ENCODE measurements around the gene MAB21L3.

MAB21L3 gene

GRCh38 chr1:116159177-116159576 lies 48.0 kb downstream of the MAB21L3 start:
- TF ChIP-seq YY1 (IDR thresholded peaks at IDR 0.05; ENCODE audit: insufficient read depth, insufficient read length) (no peak), ZNF274 (IDR thresholded peaks at IDR 0.05; ENCODE audit: low read depth, low read length) (no peak), SUZ12 (IDR thresholded peaks at IDR 0.05; ENCODE audit: extremely low read depth, insufficient read depth, insufficient read length) (no peak)
- Histone ChIP-seq H3K36me3 (ENCODE audit: insufficient read depth, insufficient read length, low read length) (no peaks in the 10 kb centered on the region), H3K9ac (ENCODE audit: insufficient read length, low read depth) (no peak overlapping the region), H3K4me1 (ENCODE audit: insufficient read depth, insufficient read length) (peaks cover 3% of the 10 kb centered on the region), H3K27me3 (ENCODE audit: insufficient read depth, insufficient read length) (no peaks in the 10 kb centered on the region), H3K4me3 (ENCODE audit: insufficient read length, low read depth) (no peak overlapping the region), H3K9me3 (ENCODE audit: insufficient read depth, low read length) (no peaks in the 10 kb centered on the region)
- no peak for DNase-seq (ENCODE audit: low read depth, low spot score)

- H3K4me1 ChIP-seq (ENCODE audit: insufficient read depth, insufficient read length), result peaks cover 4% of the 10 kb centered on the region
- H3K4me3 ChIP-seq (ENCODE audit: insufficient read length, low read depth), result no peak overlapping the region
- no peaks in the 10 kb centered on the region for H3K27me3 ChIP-seq (ENCODE audit: insufficient read depth, insufficient read length)
- no peak overlapping the region for H3K9ac ChIP-seq (ENCODE audit: insufficient read length, low read depth)
- DNase-seq (ENCODE audit: low read depth, low spot score), result no peak
- no peak for TF ChIP-seq YY1 (IDR thresholded peaks at IDR 0.05; ENCODE audit: insufficient read depth, insufficient read length)
- no peak for TF ChIP-seq ZNF274 (IDR thresholded peaks at IDR 0.05; ENCODE audit: low read depth, low read length)
- TF ChIP-seq SUZ12 (IDR thresholded peaks at IDR 0.05; ENCODE audit: extremely low read depth, insufficient read depth, insufficient read length), result no peak
- H3K9me3 ChIP-seq (ENCODE audit: insufficient read depth, low read length), result no peaks in the 10 kb centered on the region
- no peaks in the 10 kb centered on the region for H3K36me3 ChIP-seq (ENCODE audit: insufficient read depth, insufficient read length, low read length)
Measured at GRCh38 chr1:116159611-116160010, 48.4 kb downstream of the MAB21L3 start.

GRCh38 chr1:116161390-116161789 lies 50.2 kb downstream of the MAB21L3 start:
- H3K4me3 ChIP-seq (ENCODE audit: insufficient read length, low read depth), result no peak overlapping the region
- H3K36me3 ChIP-seq (ENCODE audit: insufficient read depth, insufficient read length, low read length), result no peaks in the 10 kb centered on the region

GRCh38 chr1:116161877-116162390 lies 50.7 kb downstream of the MAB21L3 start:
- no peak overlapping the region for H3K4me3 ChIP-seq (ENCODE audit: insufficient read length, low read depth)
- H3K9ac ChIP-seq (ENCODE audit: insufficient read length, low read depth), result no peak overlapping the region
- TF ChIP-seq SUZ12 (IDR thresholded peaks at IDR 0.05; ENCODE audit: extremely low read depth, insufficient read depth, insufficient read length) (no peak), YY1 (IDR thresholded peaks at IDR 0.05; ENCODE audit: insufficient read depth, insufficient read length) (no peak)
- H3K36me3 ChIP-seq (ENCODE audit: insufficient read depth, insufficient read length, low read length), result no peaks in the 10 kb centered on the region
- no peaks in the 10 kb centered on the region for H3K9me3 ChIP-seq (ENCODE audit: insufficient read depth, low read length)
- H3K27me3 ChIP-seq (ENCODE audit: insufficient read depth, insufficient read length), result peaks cover 4% of the 10 kb centered on the region
- H3K4me1 ChIP-seq (ENCODE audit: insufficient read depth, insufficient read length), result peaks cover 4% of the 10 kb centered on the region
- no peak for DNase-seq (ENCODE audit: low read depth, low spot score)

More at GRCh38 chr1:116161390-116161789, 50.2 kb downstream of the MAB21L3 start:
- TF ChIP-seq ZNF274 (IDR thresholded peaks at IDR 0.05; ENCODE audit: low read depth, low read length) (no peak), YY1 (IDR thresholded peaks at IDR 0.05; ENCODE audit: insufficient read depth, insufficient read length) (no peak), SUZ12 (IDR thresholded peaks at IDR 0.05; ENCODE audit: extremely low read depth, insufficient read depth, insufficient read length) (no peak)
- no peaks in the 10 kb centered on the region for H3K9me3 ChIP-seq (ENCODE audit: insufficient read depth, low read length)
- H3K4me1 ChIP-seq (ENCODE audit: insufficient read depth, insufficient read length), result peaks cover 4% of the 10 kb centered on the region
- no peak overlapping the region for H3K9ac ChIP-seq (ENCODE audit: insufficient read length, low read depth)
- DNase-seq (ENCODE audit: low read depth, low spot score), result no peak
- no peaks in the 10 kb centered on the region for H3K27me3 ChIP-seq (ENCODE audit: insufficient read depth, insufficient read length)

GRCh38 chr1:116163533-116163932 lies 52.3 kb downstream of the MAB21L3 start:
- Histone ChIP-seq H3K36me3 (ENCODE audit: insufficient read depth, insufficient read length, low read length) (no peaks in the 10 kb centered on the region), H3K4me1 (ENCODE audit: insufficient read depth, insufficient read length) (peaks cover 8% of the 10 kb centered on the region), H3K4me3 (ENCODE audit: insufficient read length, low read depth) (no peak overlapping the region), H3K9ac (ENCODE audit: insufficient read length, low read depth) (no peak overlapping the region), H3K27me3 (ENCODE audit: insufficient read depth, insufficient read length) (peaks cover 16% of the 10 kb centered on the region), H3K9me3 (ENCODE audit: insufficient read depth, low read length) (no peaks in the 10 kb centered on the region)
- no peak for DNase-seq (ENCODE audit: low read depth, low spot score)
- TF ChIP-seq SUZ12 (IDR thresholded peaks at IDR 0.05; ENCODE audit: extremely low read depth, insufficient read depth, insufficient read length), result no peak
- TF ChIP-seq YY1 (IDR thresholded peaks at IDR 0.05; ENCODE audit: insufficient read depth, insufficient read length), result no peak
- no peak for TF ChIP-seq ZNF274 (IDR thresholded peaks at IDR 0.05; ENCODE audit: low read depth, low read length)

- no peak overlapping the region for H3K4me3 ChIP-seq (ENCODE audit: insufficient read length, low read depth)
- no peak overlapping the region for H3K9ac ChIP-seq (ENCODE audit: insufficient read length, low read depth)
- H3K27me3 ChIP-seq (ENCODE audit: insufficient read depth, insufficient read length), result peaks cover 22% of the 10 kb centered on the region
- no peak for DNase-seq (ENCODE audit: low read depth, low spot score)
- peaks cover 14% of the 10 kb centered on the region for H3K4me1 ChIP-seq (ENCODE audit: insufficient read depth, insufficient read length)
- no peaks in the 10 kb centered on the region for H3K9me3 ChIP-seq (ENCODE audit: insufficient read depth, low read length)
- no peaks in the 10 kb centered on the region for H3K36me3 ChIP-seq (ENCODE audit: insufficient read depth, insufficient read length, low read length)
- TF ChIP-seq SUZ12 (IDR thresholded peaks at IDR 0.05; ENCODE audit: extremely low read depth, insufficient read depth, insufficient read length), result no peak
Measured at GRCh38 chr1:116164150-116164549, 53.0 kb downstream of the MAB21L3 start.

GRCh38 chr1:116164604-116165368 lies 53.6 kb downstream of the MAB21L3 start:
- Histone ChIP-seq H3K9me3 (ENCODE audit: insufficient read depth, low read length) (no peaks in the 10 kb centered on the region), H3K27me3 (ENCODE audit: insufficient read depth, insufficient read length) (peaks cover 27% of the 10 kb centered on the region), H3K4me3 (ENCODE audit: insufficient read length, low read depth) (no peak overlapping the region), H3K9ac (ENCODE audit: insufficient read length, low read depth) (no peak overlapping the region), H3K4me1 (ENCODE audit: insufficient read depth, insufficient read length) (peaks cover 17% of the 10 kb centered on the region), H3K36me3 (ENCODE audit: insufficient read depth, insufficient read length, low read length) (no peaks in the 10 kb centered on the region)
- TF ChIP-seq SUZ12 (IDR thresholded peaks at IDR 0.05; ENCODE audit: extremely low read depth, insufficient read depth, insufficient read length) (no peak), ZNF274 (IDR thresholded peaks at IDR 0.05; ENCODE audit: low read depth, low read length) (no peak), YY1 (IDR thresholded peaks at IDR 0.05; ENCODE audit: insufficient read depth, insufficient read length) (no peak)
- DNase-seq (ENCODE audit: low read depth, low spot score), result no peak
